ENCODE results near the gene PRPF40B.

- no peak for TF ChIP-seq CTCF (IDR thresholded peaks at IDR 0.05)
- TF ChIP-seq POLR2A (IDR thresholded peaks at IDR 0.05), result no peak
Measured at GRCh38 chr12:49631336-49631907, 8.1 kb downstream of the PRPF40B start.

All from testis (tissue), 2 donors.